Naive B cell (primary cell): Measurements from ENCODE around the gene TAB2. TPM values are rescaled to one million over a fixed set of nuclear protein-coding genes. Genes with fewer than 3 reads are reported as not detected.
"Not testable (repeated sequence)": the region's sequence is repeated elsewhere in the genome, so short reads cannot be mapped to it uniquely, and the experiment has no call there.

Experiments used
- ATAC-seq, 2 donors: fragments of 150-1000 bp; cut with Tn5 transposase; 2 replicates each; pipeline ENCODE4 v1.10.0; 2021; ENCODE audit warnings: low read depth in 2 of 2, mild to moderate bottlenecking in 2 of 2, moderate library complexity in 2 of 2
- DNase-seq: peaks from one replicate; pipeline ENCODE4 v3.0.0; 2022
- H3K27ac Mint-ChIP-seq, 6 donors: one replicate each; pipeline ENCODE4 v1.8.0; 2020 to 2022; ENCODE audit warnings: mild to moderate bottlenecking in 6 of 6, mixed read lengths in 6 of 6, moderate library complexity in 5 of 6, inconsistent platforms in 2 of 6
- H3K27me3 Mint-ChIP-seq, 3 donors: one replicate each; pipeline ENCODE4 v1.8.0; 2021 to 2022; ENCODE audit warnings: mixed read lengths in 3 of 3, mild to moderate bottlenecking in 1 of 3
- H3K36me3 Mint-ChIP-seq, 2 donors: one replicate each; pipeline ENCODE4 v1.8.0; 2020 to 2022; ENCODE audit warnings: mixed read lengths in 2 of 2, inconsistent platforms in 1 of 2, mild to moderate bottlenecking in 1 of 2
- H3K4me1 Mint-ChIP-seq, 3 donors: one replicate each; pipeline ENCODE4 v1.8.0; 2020 to 2022; ENCODE audit warnings: mixed read lengths in 3 of 3, inconsistent platforms in 1 of 3, mild to moderate bottlenecking in 1 of 3, moderate library complexity in 1 of 3
- H3K4me3 Mint-ChIP-seq, 8 donors: one replicate each; pipeline ENCODE4 v1.8.0; 2020 to 2022; ENCODE audit warnings: mild to moderate bottlenecking in 8 of 8, mixed read lengths in 8 of 8, moderate library complexity in 8 of 8, inconsistent platforms in 2 of 8
- H3K9me3 Mint-ChIP-seq, 7 donors: one replicate each; pipeline ENCODE4 v1.8.0; 2020 to 2022; ENCODE audit warnings: mixed read lengths in 7 of 7, mild to moderate bottlenecking in 5 of 7, inconsistent platforms in 2 of 7, moderate library complexity in 1 of 7
- polyA plus RNA-seq, 6 donors: library from polyadenylated mRNA; unstranded; fragments of 300-500 nt; fragmentation: Illumina TruSeq; gene quantifications; one replicate each; pipeline ENCODE4 v1.2.3, GENCODE V29; 2021; ENCODE audit warnings: low read depth in 6 of 6

The TAB2 gene
- polyA plus RNA-seq, 6 donors from 2014 or later: 7.7 to 13.5 (median 10.1) TPM

DNA sequence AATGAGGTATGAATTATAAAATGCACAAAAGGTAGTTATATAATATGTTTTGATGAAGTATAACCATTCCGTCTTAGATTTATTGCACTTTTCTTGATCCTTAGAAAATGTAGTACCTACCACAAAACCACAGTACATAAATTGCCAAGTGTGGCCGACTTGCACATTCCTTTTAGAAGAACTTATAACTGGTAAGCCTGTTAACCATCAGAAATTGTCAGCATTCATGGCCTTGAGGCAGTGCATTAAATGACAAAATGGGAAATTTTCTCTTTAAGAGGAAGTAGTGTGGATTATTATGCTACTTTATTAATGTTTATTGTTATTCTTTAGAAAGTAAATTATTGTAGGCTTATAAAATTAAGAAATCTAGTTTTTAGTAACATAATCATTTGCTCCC is 29.6 kb downstream of the TAB2 start:
- peaks cover 29 to 58% (median 53%) of the 10 kb centered on the region in 3 donors for H3K4me1 Mint-ChIP-seq
- H3K9me3 Mint-ChIP-seq: no peaks in the 10 kb centered on the region
- H3K27ac Mint-ChIP-seq: no peak overlapping the region
- H3K27me3 Mint-ChIP-seq: no peaks in the 10 kb centered on the region
- no peak for ATAC-seq
- H3K36me3 Mint-ChIP-seq: peaks cover 0 to 4% of the 10 kb centered on the region in 2 donors
- H3K4me3 Mint-ChIP-seq: no peak overlapping the region
- DNase-seq: no peak

DNA sequence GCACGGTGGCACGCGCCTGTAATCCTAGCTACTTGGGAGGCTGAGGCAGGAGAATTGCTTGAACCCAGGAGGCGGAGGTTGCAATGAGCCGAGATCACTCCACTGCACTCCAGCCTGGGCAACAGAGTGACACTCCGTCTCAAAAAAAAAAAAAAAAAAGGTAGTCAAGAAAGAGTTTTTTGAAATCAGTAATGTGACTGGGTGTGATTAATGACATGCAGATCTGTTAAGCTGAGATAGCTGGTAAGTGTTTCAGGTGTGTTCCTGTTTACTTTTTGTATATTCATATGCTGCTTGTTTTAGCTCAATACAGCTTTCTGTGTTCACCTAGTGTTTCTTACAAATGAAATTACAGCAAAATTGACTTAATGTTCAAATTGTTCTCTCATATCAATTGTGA is 31.8 kb downstream of the TAB2 start:
- not testable (repeated sequence) for H3K4me3 Mint-ChIP-seq, ATAC-seq, H3K36me3 Mint-ChIP-seq, H3K9me3 Mint-ChIP-seq, H3K27me3 Mint-ChIP-seq, DNase-seq
- peaks cover 31 to 57% (median 49%) of the 10 kb centered on the region in 3 donors for H3K4me1 Mint-ChIP-seq
- peak overlapping the region in 2 of 6 donors; percentile 3 to 57 for H3K27ac Mint-ChIP-seq

DNA sequence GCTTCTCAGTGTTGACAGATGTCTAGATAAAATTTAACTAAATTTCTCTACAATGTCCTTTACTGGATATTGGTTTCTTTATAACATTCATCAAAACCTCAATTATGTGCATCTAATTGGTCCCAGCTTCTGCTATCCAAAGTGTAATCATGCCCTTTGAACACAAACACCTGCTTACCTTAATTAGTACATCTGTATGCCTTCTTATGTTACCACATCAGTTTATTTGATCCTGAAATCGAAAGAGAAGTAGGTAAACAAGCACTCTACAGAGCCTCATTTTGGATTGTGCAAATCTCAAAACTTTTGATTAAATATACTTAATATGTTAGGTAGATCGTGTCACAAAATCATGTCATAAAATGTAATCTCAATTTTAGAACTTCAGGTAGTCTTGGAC is 36.5 kb downstream of the TAB2 start:
- no peak for DNase-seq
- no peaks in the 10 kb centered on the region for H3K9me3 Mint-ChIP-seq
- H3K27ac Mint-ChIP-seq: no peak overlapping the region
- no peaks in the 10 kb centered on the region for H3K36me3 Mint-ChIP-seq
- ATAC-seq: no peak
- peaks cover 26 to 63% (median 45%) of the 10 kb centered on the region in 3 donors for H3K4me1 Mint-ChIP-seq
- H3K27me3 Mint-ChIP-seq: no peaks in the 10 kb centered on the region
- no peak overlapping the region for H3K4me3 Mint-ChIP-seq

GRCh38 chr6:149356081-149356750 is 38.7 kb downstream of the TAB2 start:
- H3K4me3 Mint-ChIP-seq: no peak overlapping the region
- ATAC-seq: no peak

GRCh38 chr6:149357726-149358538 is 40.4 kb downstream of the TAB2 start:
- Mint-ChIP-seq H3K36me3 (peaks cover 10 to 21% of the 10 kb centered on the region in 2 donors), H3K9me3 (peaks cover 0 to 7% (median 0%) of the 10 kb centered on the region in 7 donors), H3K4me1 (peaks cover 42 to 61% (median 50%) of the 10 kb centered on the region in 3 donors), H3K4me3 (no peak overlapping the region), H3K27ac (peak overlapping the region in 2 of 6 donors; percentile 49 to 79), H3K27me3 (no peaks in the 10 kb centered on the region)
- DNase-seq (no peak), ATAC-seq (no peak)

More at GRCh38 chr6:149356081-149356750, 38.7 kb downstream of the TAB2 start:
- peaks cover 0 to 7% (median 0%) of the 10 kb centered on the region in 7 donors for H3K9me3 Mint-ChIP-seq
- no peak for DNase-seq
- H3K36me3 Mint-ChIP-seq: peaks cover 5 to 11% of the 10 kb centered on the region in 2 donors
- H3K4me1 Mint-ChIP-seq: peaks cover 37 to 56% (median 48%) of the 10 kb centered on the region in 3 donors
- no peaks in the 10 kb centered on the region for H3K27me3 Mint-ChIP-seq
- H3K27ac Mint-ChIP-seq: peak overlapping the region in 2 of 6 donors; percentile 18 to 29

DNA sequence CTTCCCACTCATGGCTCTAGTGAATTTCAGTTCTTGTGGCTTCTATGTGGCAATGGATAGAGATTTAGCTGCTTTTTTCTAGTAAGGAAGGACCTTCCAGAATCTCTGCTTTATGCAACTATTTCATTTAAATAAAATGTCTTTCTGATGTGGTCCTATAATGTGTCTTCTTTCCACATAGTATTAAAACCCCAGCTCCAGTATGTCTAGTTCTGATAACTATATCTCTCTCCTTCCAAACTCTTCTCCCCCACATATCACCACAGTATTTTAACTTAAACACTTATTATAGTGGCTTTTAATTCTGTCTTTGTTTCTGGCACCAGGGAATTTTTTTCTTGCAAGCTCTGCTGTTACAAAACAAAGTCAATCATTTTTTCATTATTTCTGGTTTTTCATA is 41.9 kb downstream of the TAB2 start:
- peaks cover 0 to 7% (median 0%) of the 10 kb centered on the region in 7 donors for H3K9me3 Mint-ChIP-seq

DNA sequence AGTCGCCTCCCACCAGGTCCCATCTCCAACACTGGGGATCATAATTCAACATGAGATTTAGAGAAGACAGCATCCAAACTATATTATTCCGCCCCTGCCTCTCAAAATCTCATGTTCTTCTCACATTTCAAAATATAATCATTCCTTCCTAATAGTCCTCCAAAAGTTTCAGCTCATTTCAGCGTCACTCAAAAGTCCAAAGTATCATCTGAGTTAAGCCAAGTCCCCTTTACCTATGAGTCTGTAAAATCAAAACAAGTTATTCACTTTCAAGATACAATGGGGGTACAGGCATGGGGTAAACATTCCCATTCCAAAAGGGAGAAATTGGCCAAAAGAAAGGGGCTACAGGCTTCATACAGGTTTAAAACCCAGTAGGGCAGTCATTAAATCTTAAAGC is 43.0 kb downstream of the TAB2 start:
- Mint-ChIP-seq H3K4me3 (no peak overlapping the region), H3K27me3 (no peaks in the 10 kb centered on the region), H3K36me3 (peaks cover 10 to 21% of the 10 kb centered on the region in 2 donors), H3K27ac (no peak overlapping the region), H3K9me3 (peaks cover 0 to 7% (median 0%) of the 10 kb centered on the region in 7 donors), H3K4me1 (peaks cover 44 to 62% (median 50%) of the 10 kb centered on the region in 3 donors)
- ATAC-seq (no peak), DNase-seq (no peak)

More for the DNA sequence above, 41.9 kb downstream of the TAB2 start:
- ATAC-seq (no peak), DNase-seq (no peak)
- Mint-ChIP-seq H3K27ac (peak overlapping the region in 2 of 6 donors; percentile 13 to 26), H3K4me1 (peaks cover 44 to 62% (median 45%) of the 10 kb centered on the region in 3 donors), H3K36me3 (peaks cover 10 to 21% of the 10 kb centered on the region in 2 donors), H3K4me3 (no peak overlapping the region), H3K27me3 (no peaks in the 10 kb centered on the region)

DNA sequence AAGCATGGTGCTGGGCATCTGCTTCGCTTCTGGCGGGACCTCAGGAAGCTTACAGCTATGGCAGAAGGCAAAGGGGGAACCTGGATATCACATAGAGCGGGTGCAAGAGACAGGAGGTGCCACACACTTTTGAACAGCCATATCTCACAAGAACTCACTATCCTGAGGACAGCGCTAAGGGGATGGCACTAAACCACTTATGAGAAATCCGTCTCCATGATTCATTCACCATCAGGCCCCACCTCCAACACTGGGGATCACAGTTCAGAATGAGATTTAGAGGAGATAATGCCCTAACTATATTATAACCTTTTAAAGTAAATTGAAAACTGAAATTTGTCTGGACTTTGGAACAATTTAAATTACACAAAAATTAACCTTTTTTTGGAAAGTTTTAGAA is 44.8 kb downstream of the TAB2 start:
- H3K4me1 Mint-ChIP-seq: peaks cover 44 to 54% (median 49%) of the 10 kb centered on the region in 3 donors
- H3K36me3 Mint-ChIP-seq: peaks cover 10 to 21% of the 10 kb centered on the region in 2 donors
- DNase-seq (no peak), ATAC-seq (no peak)
- H3K9me3 Mint-ChIP-seq: peaks cover 0 to 7% (median 0%) of the 10 kb centered on the region in 7 donors
- H3K27me3 Mint-ChIP-seq: no peaks in the 10 kb centered on the region
- H3K27ac Mint-ChIP-seq: peak overlapping the region in 1 of 6 donors; percentile 3
- H3K4me3 Mint-ChIP-seq: no peak overlapping the region

GRCh38 chr6:149363154-149363553 is 45.6 kb downstream of the TAB2 start:
- peaks cover 0 to 7% (median 0%) of the 10 kb centered on the region in 7 donors for H3K9me3 Mint-ChIP-seq
- peaks cover 10 to 21% of the 10 kb centered on the region in 2 donors for H3K36me3 Mint-ChIP-seq
- H3K27me3 Mint-ChIP-seq: no peaks in the 10 kb centered on the region
- no peak overlapping the region for H3K27ac Mint-ChIP-seq
- peaks cover 37 to 49% (median 46%) of the 10 kb centered on the region in 3 donors for H3K4me1 Mint-ChIP-seq
- ATAC-seq (no peak), DNase-seq (no peak)
- H3K4me3 Mint-ChIP-seq: no peak overlapping the region

DNA sequence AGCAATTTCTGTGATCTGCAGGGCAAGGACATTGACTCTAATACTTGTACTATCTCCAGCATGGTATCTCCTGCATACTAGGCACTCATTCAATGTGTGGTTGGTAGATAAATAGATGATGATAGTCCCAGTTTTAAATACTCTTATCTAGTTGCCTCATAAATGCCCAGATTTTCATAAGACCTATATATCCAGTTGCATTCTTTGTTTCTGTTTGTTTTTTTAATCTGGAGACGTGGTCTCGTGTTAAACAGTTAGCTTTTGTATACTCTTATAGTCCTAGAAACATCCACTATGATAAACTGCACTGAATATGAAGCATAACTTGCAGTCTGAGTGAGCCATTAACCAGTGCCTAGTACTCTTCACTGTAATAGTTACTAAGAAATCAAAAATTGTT is 47.0 kb downstream of the TAB2 start:
- Mint-ChIP-seq H3K27ac (peak overlapping the region in 4 of 6 donors; percentile 6 to 73 (median 26)), H3K27me3 (no peaks in the 10 kb centered on the region), H3K4me1 (peaks cover 27 to 36% (median 36%) of the 10 kb centered on the region in 3 donors), H3K36me3 (peaks cover 10 to 21% of the 10 kb centered on the region in 2 donors), H3K9me3 (peaks cover 0 to 7% (median 0%) of the 10 kb centered on the region in 7 donors), H3K4me3 (no peak overlapping the region)
- no peak for ATAC-seq
- DNase-seq: no peak

DNA sequence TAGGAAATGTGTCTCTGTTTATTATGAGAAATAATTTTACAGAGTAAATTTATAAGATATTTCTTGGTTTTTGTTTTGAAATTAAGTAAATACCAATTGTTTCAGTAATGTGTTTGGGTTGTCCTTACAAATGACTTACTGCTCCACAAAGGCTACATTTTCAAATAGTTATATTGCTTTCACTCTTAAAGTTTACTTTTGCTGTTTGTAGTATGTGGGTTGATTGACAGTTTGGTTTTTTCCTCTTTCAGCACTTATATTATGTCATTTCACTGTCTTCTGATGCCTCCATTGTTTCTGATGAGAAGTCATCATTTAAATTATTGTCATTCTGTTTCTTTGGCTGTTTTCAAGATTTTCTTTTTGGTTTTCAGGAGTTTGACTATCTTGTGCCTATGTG is 47.7 kb downstream of the TAB2 start:
- no peak for DNase-seq
- ATAC-seq: no peak
- Mint-ChIP-seq H3K27me3 (no peaks in the 10 kb centered on the region), H3K4me1 (peaks cover 25 to 36% (median 35%) of the 10 kb centered on the region in 3 donors), H3K36me3 (peaks cover 9 to 17% of the 10 kb centered on the region in 2 donors), H3K4me3 (peak overlapping the region in 2 of 8 donors; percentile 12 to 26), H3K9me3 (peaks cover 0 to 4% (median 0%) of the 10 kb centered on the region in 7 donors), H3K27ac (peak overlapping the region in 3 of 6 donors; percentile 24 to 52 (median 42))

DNA sequence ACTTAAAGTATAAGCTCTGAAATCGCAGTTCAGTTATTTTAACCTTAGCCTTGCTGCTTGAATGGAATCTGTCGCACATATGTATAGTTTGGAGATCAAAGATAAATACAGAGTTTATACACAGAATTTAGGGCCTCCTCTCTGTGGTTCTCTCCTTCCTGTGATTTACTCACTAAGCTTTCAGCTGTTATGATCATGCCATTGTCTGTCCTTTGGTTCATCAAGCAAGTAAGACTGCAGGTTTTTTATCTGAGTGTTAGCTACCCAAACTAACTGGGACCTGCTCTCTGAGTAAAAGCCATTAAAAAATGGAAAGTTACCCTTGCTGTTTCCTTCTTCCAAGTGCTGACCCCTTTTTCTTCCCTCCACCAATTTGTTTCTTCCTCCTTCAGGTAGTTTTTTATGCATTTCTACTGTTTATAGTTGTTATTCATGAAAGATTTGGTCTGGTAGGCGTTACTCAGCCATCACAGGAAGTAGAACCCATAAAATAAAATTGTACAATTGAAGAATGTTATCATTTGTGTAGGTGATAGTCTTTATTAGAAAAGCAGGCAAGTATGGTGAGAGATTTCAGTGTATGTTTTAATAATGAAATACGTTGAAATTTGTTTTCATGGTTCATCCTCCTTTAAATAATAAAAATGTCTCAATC is 48.9 kb downstream of the TAB2 start:
- no peak overlapping the region for H3K4me3 Mint-ChIP-seq
- H3K27me3 Mint-ChIP-seq: no peaks in the 10 kb centered on the region
- peaks cover 22 to 39% (median 30%) of the 10 kb centered on the region in 3 donors for H3K4me1 Mint-ChIP-seq
- peaks cover 0 to 4% (median 0%) of the 10 kb centered on the region in 7 donors for H3K9me3 Mint-ChIP-seq
- H3K36me3 Mint-ChIP-seq: peaks cover 8 to 13% of the 10 kb centered on the region in 2 donors
- ATAC-seq (peak in 1 of 2 donors; percentile 51), DNase-seq (no peak)
- H3K27ac Mint-ChIP-seq: peak overlapping the region in 1 of 6 donors; percentile 25

DNA sequence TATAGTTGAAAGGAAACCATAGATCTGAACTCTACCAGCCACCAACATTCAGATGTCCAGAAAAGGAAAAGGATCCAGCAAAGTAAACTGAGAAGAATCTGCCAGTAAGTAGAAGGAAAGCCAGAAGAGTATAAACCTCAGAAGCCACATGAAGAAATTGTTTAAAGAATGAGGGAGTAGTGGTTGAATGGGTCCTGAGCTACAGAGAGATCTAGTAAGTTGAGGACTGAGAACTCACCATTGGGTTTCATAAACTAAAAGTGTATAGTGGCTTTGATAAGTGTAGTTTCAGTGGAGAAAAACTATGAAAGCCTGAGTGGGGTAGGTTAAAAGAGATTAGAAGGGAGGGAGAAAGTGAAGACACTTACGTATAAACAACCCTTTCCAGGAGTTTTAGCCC is 50.6 kb downstream of the TAB2 start:
- DNase-seq: no peak
- no peaks in the 10 kb centered on the region for H3K9me3 Mint-ChIP-seq
- no peak overlapping the region for H3K27ac Mint-ChIP-seq
- no peaks in the 10 kb centered on the region for H3K27me3 Mint-ChIP-seq
- no peak overlapping the region for H3K4me3 Mint-ChIP-seq
- H3K36me3 Mint-ChIP-seq: peaks cover 0 to 10% of the 10 kb centered on the region in 2 donors
- ATAC-seq: no peak
- peaks cover 23 to 39% (median 27%) of the 10 kb centered on the region in 3 donors for H3K4me1 Mint-ChIP-seq
